CD8-positive, alpha-beta memory T cell (primary cell): Measurements from ENCODE around the gene OR8A1. TPM values are rescaled to one million over a fixed set of nuclear protein-coding genes. Genes with fewer than 3 reads are reported as not detected.

ENCODE experiments used
- CTCF ChIA-PET: fragments of 350-600 bp; sonication (Branson Sonifier 250); formaldehyde crosslinking; loops from one replicate; lab custom pipeline; 2021; ENCODE audit warnings: antibody characterized with exemption; lab: Charles Lee
- POLR2A ChIA-PET: fragments of 350-600 bp; sonication (Branson Sonifier 250); formaldehyde crosslinking; loops from one replicate; lab custom pipeline; 2021; ENCODE audit warnings: antibody characterized with exemption; lab: Charles Lee
- DNase-seq, 5 donors: peaks; one replicate each; pipeline versions ENCODE4 v3.0.0 to v3.0.0-alpha.2; 2020 to 2022; ENCODE audit warnings: mixed read lengths in 1 of 5
- H3K27ac ChIP-seq: one replicate; pipeline ENCODE4 v1.7.0; 2013; ENCODE audit warnings: low read depth, mild to moderate bottlenecking, low read length, moderate library complexity
- H3K27me3 ChIP-seq: 2 replicates; pipeline ENCODE4 v1.7.0; 2013; ENCODE audit warnings: low read length, mild to moderate bottlenecking; ENCODE audit not compliant: insufficient read depth, poor library complexity, severe bottlenecking
- H3K36me3 ChIP-seq: 2 replicates; pipeline ENCODE4 v1.7.0; 2013; ENCODE audit warnings: mild to moderate bottlenecking, low read length, moderate library complexity; ENCODE audit not compliant: insufficient read depth
- H3K4me1 ChIP-seq: 2 replicates; pipeline ENCODE4 v1.7.0; 2013; ENCODE audit warnings: mild to moderate bottlenecking, low read length, moderate library complexity; ENCODE audit not compliant: insufficient read depth
- H3K4me3 ChIP-seq: 2 replicates; pipeline ENCODE4 v1.7.0; 2013; ENCODE audit warnings: mild to moderate bottlenecking, low read length
- H3K9me3 ChIP-seq: 2 replicates; pipeline ENCODE4 v1.7.0; 2013; ENCODE audit warnings: mild to moderate bottlenecking, low read length
- H3K27ac Mint-ChIP-seq, 8 donors: one replicate each; pipeline ENCODE4 v1.8.0; 2020 to 2021; ENCODE audit warnings: mixed read lengths in 8 of 8, mild to moderate bottlenecking in 6 of 8, inconsistent platforms in 3 of 8, moderate library complexity in 3 of 8
- H3K27me3 Mint-ChIP-seq, 2 donors: one replicate each; pipeline ENCODE4 v1.8.0; 2020 to 2021; ENCODE audit warnings: mixed read lengths in 2 of 2, mild to moderate bottlenecking in 1 of 2, moderate library complexity in 1 of 2
- H3K36me3 Mint-ChIP-seq, 3 donors: one replicate each; pipeline ENCODE4 v1.8.0; 2020 to 2021; ENCODE audit warnings: mixed read lengths in 3 of 3, inconsistent platforms in 1 of 3, mild to moderate bottlenecking in 1 of 3
- H3K4me1 Mint-ChIP-seq, 3 donors: one replicate each; pipeline ENCODE4 v1.8.0; 2020 to 2021; ENCODE audit warnings: mixed read lengths in 3 of 3, inconsistent platforms in 1 of 3, mild to moderate bottlenecking in 1 of 3
- H3K4me3 Mint-ChIP-seq, 7 donors: one replicate each; pipeline ENCODE4 v1.8.0; 2020 to 2021; ENCODE audit warnings: mixed read lengths in 7 of 7, mild to moderate bottlenecking in 6 of 7, moderate library complexity in 4 of 7, inconsistent platforms in 2 of 7
- H3K9me3 Mint-ChIP-seq, 5 donors: one replicate each; pipeline ENCODE4 v1.8.0; 2020 to 2022; ENCODE audit warnings: mixed read lengths in 5 of 5, mild to moderate bottlenecking in 3 of 5, moderate library complexity in 2 of 5, inconsistent platforms in 1 of 5
- polyA plus RNA-seq: library from polyadenylated mRNA; unstranded; fragments of 300-500 nt; fragmentation: Illumina TruSeq; gene quantifications from one replicate; pipeline ENCODE4 v1.2.3, GENCODE V29; 2021
- total RNA-seq, 2 experiments: library from RNA; stranded (reverse); gene quantifications; one replicate each; pipeline ENCODE4 v1.2.3, GENCODE V29; 2021

The OR8A1 gene
- total RNA-seq, result not detected
- not detected for polyA plus RNA-seq

- CTCF ChIA-PET, result no interaction called here
- H3K36me3 Mint-ChIP-seq, result no peaks in the 10 kb centered on the region
These were observed at the start of gene OR8A1 for GRCh38 chr11:124569697-124570096. Gene OR8A1, plus strand, starts transcription at chr11:124569997. Its CDS starts 123 bp downstream, at chr11:124570120.

GRCh38 chr11:124520550-124520854 is 49.3 kb upstream of the OR8A1 start:
- H3K27me3 ChIP-seq, result no peaks in the 10 kb centered on the region
- no peak for DNase-seq
- no peak overlapping the region for H3K27ac ChIP-seq
- Mint-ChIP-seq H3K4me1 (no peaks in the 10 kb centered on the region), H3K4me3 (no peak overlapping the region), H3K27ac (no peak overlapping the region), H3K36me3 (no peaks in the 10 kb centered on the region), H3K27me3 (no peaks in the 10 kb centered on the region), H3K9me3 (no peaks in the 10 kb centered on the region)
- ChIA-PET CTCF (no interaction called here), POLR2A (no interaction called here)
- no peaks in the 10 kb centered on the region for H3K9me3 ChIP-seq
- no peak overlapping the region for H3K4me3 ChIP-seq
- H3K36me3 ChIP-seq, result no peaks in the 10 kb centered on the region
- H3K4me1 ChIP-seq, result no peaks in the 10 kb centered on the region

More at GRCh38 chr11:124569697-124570096, at the start of gene OR8A1:
- no peaks in the 10 kb centered on the region for H3K4me1 Mint-ChIP-seq
- Histone ChIP-seq H3K4me1 (no peaks in the 10 kb centered on the region), H3K27ac (no peak within 1 kb of the TSS), H3K4me3 (no peak within 1 kb of the TSS), H3K36me3 (no peaks in the 10 kb centered on the region), H3K27me3 (no peaks in the 10 kb centered on the region), H3K9me3 (no peaks in the 10 kb centered on the region)
- POLR2A ChIA-PET, result no interaction called here
- DNase-seq, result no peak
- H3K27me3 Mint-ChIP-seq, result peaks cover 5 to 31% of the 10 kb centered on the region in 2 donors
- H3K27ac Mint-ChIP-seq, result peak within 1 kb of the TSS in 1 of 8 donors; percentile 4
- H3K4me3 Mint-ChIP-seq, result no peak within 1 kb of the TSS
- no peaks in the 10 kb centered on the region for H3K9me3 Mint-ChIP-seq

- Mint-ChIP-seq H3K36me3 (no peaks in the 10 kb centered on the region), H3K27me3 (peaks cover 4 to 50% of the 10 kb centered on the region in 2 donors), H3K4me3 (no peak overlapping the region), H3K4me1 (no peaks in the 10 kb centered on the region), H3K9me3 (peaks cover 0 to 9% (median 5%) of the 10 kb centered on the region in 5 donors), H3K27ac (no peak overlapping the region)
- Histone ChIP-seq H3K27me3 (no peaks in the 10 kb centered on the region), H3K4me3 (no peak overlapping the region), H3K4me1 (no peaks in the 10 kb centered on the region), H3K9me3 (no peaks in the 10 kb centered on the region), H3K36me3 (no peaks in the 10 kb centered on the region), H3K27ac (no peak overlapping the region)
- no peak for DNase-seq
- ChIA-PET CTCF (no interaction called here), POLR2A (no interaction called here)
These were observed 36.2 kb upstream of the OR8A1 start for GRCh38 chr11:124533626-124534025.

- Mint-ChIP-seq H3K9me3 (peaks cover 0 to 5% (median 3%) of the 10 kb centered on the region in 5 donors), H3K4me1 (no peaks in the 10 kb centered on the region), H3K4me3 (no peak overlapping the region), H3K27me3 (peaks cover 4 to 46% of the 10 kb centered on the region in 2 donors), H3K36me3 (no peaks in the 10 kb centered on the region), H3K27ac (no peak overlapping the region)
- H3K9me3 ChIP-seq, result no peaks in the 10 kb centered on the region
- no peaks in the 10 kb centered on the region for H3K36me3 ChIP-seq
- CTCF ChIA-PET, result no interaction called here
- no peaks in the 10 kb centered on the region for H3K4me1 ChIP-seq
- no peaks in the 10 kb centered on the region for H3K27me3 ChIP-seq
- POLR2A ChIA-PET, result no interaction called here
- H3K4me3 ChIP-seq, result no peak overlapping the region
- DNase-seq, result no peak
- H3K27ac ChIP-seq, result no peak overlapping the region
These were observed 35.7 kb upstream of the OR8A1 start for GRCh38 chr11:124534051-124534450.

GRCh38 chr11:124535552-124536232 is 34.1 kb upstream of the OR8A1 start:
- H3K9me3 Mint-ChIP-seq, result peaks cover 0 to 2% (median 0%) of the 10 kb centered on the region in 5 donors
- H3K27me3 Mint-ChIP-seq, result peaks cover 4 to 36% of the 10 kb centered on the region in 2 donors
- ChIA-PET CTCF (no interaction called here), POLR2A (no interaction called here)
- Histone ChIP-seq H3K27me3 (no peaks in the 10 kb centered on the region), H3K27ac (no peak overlapping the region), H3K36me3 (no peaks in the 10 kb centered on the region), H3K4me3 (no peak overlapping the region), H3K9me3 (no peaks in the 10 kb centered on the region), H3K4me1 (no peaks in the 10 kb centered on the region)
- no peaks in the 10 kb centered on the region for H3K4me1 Mint-ChIP-seq
- H3K4me3 Mint-ChIP-seq, result no peak overlapping the region
- H3K27ac Mint-ChIP-seq, result no peak overlapping the region
- no peak for DNase-seq
- H3K36me3 Mint-ChIP-seq, result no peaks in the 10 kb centered on the region

- Histone ChIP-seq H3K27me3 (no peaks in the 10 kb centered on the region), H3K9me3 (no peaks in the 10 kb centered on the region), H3K4me3 (no peak overlapping the region), H3K27ac (no peak overlapping the region), H3K4me1 (no peaks in the 10 kb centered on the region), H3K36me3 (no peaks in the 10 kb centered on the region)
- Mint-ChIP-seq H3K36me3 (no peaks in the 10 kb centered on the region), H3K4me3 (no peak overlapping the region), H3K27ac (no peak overlapping the region), H3K27me3 (peaks cover 4 to 31% of the 10 kb centered on the region in 2 donors), H3K4me1 (no peaks in the 10 kb centered on the region), H3K9me3 (peaks cover 0 to 1% (median 0%) of the 10 kb centered on the region in 5 donors)
- CTCF ChIA-PET, result no interaction called here
- POLR2A ChIA-PET, result no interaction called here
- no peak for DNase-seq
These were observed 33.3 kb upstream of the OR8A1 start for GRCh38 chr11:124536520-124536919.

- ChIA-PET CTCF (no interaction called here), POLR2A (no interaction called here)
- H3K27me3 ChIP-seq, result no peaks in the 10 kb centered on the region
- DNase-seq, result no peak
- no peaks in the 10 kb centered on the region for H3K36me3 ChIP-seq
- H3K4me1 ChIP-seq, result no peaks in the 10 kb centered on the region
- no peak overlapping the region for H3K27ac ChIP-seq
- no peak overlapping the region for H3K4me3 ChIP-seq
- H3K4me1 Mint-ChIP-seq, result no peaks in the 10 kb centered on the region
- H3K9me3 Mint-ChIP-seq, result no peaks in the 10 kb centered on the region
- peaks cover 4 to 32% of the 10 kb centered on the region in 2 donors for H3K27me3 Mint-ChIP-seq
- no peak overlapping the region for H3K4me3 Mint-ChIP-seq
- no peaks in the 10 kb centered on the region for H3K9me3 ChIP-seq
- H3K36me3 Mint-ChIP-seq, result no peaks in the 10 kb centered on the region
- H3K27ac Mint-ChIP-seq, result no peak overlapping the region
These were observed 31.8 kb upstream of the OR8A1 start for GRCh38 chr11:124538019-124538418.

GRCh38 chr11:124541204-124541603 is 28.6 kb upstream of the OR8A1 start:
- Histone ChIP-seq H3K4me1 (no peaks in the 10 kb centered on the region), H3K4me3 (no peak overlapping the region), H3K27ac (no peak overlapping the region), H3K36me3 (no peaks in the 10 kb centered on the region), H3K9me3 (no peaks in the 10 kb centered on the region), H3K27me3 (no peaks in the 10 kb centered on the region)
- H3K4me3 Mint-ChIP-seq, result no peak overlapping the region
- H3K4me1 Mint-ChIP-seq, result no peaks in the 10 kb centered on the region
- H3K27me3 Mint-ChIP-seq, result peaks cover 1 to 24% of the 10 kb centered on the region in 2 donors
- no peaks in the 10 kb centered on the region for H3K36me3 Mint-ChIP-seq
- DNase-seq, result no peak
- POLR2A ChIA-PET, result no interaction called here
- CTCF ChIA-PET, result no interaction called here
- H3K9me3 Mint-ChIP-seq, result no peaks in the 10 kb centered on the region
- no peak overlapping the region for H3K27ac Mint-ChIP-seq
